GM21390 (cell line): ENCODE data around the gene CKAP5.

Source experiments
- ATAC-seq: cut with Tn5 transposase; IDR thresholded peaks from one replicate; pipeline ENCODE4 v1.9.1; 2021; ENCODE audit not compliant: unreplicated experiment

The CKAP5 gene

GRCh38 chr11:46776878-46777277, 69.2 kb downstream of the CKAP5 start:
- no peak for ATAC-seq

GRCh38 chr11:46769636-46770221, 76.4 kb downstream of the CKAP5 start:
- ATAC-seq: no peak

- no peak for ATAC-seq
These were observed 79.4 kb downstream of the CKAP5 start for GRCh38 chr11:46766656-46767055.

- no peak for ATAC-seq
These were observed 83.8 kb downstream of the CKAP5 start for GRCh38 chr11:46762248-46762647.

- no peak for ATAC-seq
These were observed 84.3 kb downstream of the CKAP5 start for GRCh38 chr11:46761807-46762206.

GRCh38 chr11:46760429-46761128, 85.5 kb downstream of the CKAP5 start:
- ATAC-seq: no peak

- no peak for ATAC-seq
These were observed 86.9 kb downstream of the CKAP5 start for GRCh38 chr11:46759196-46759595.

- no peak for ATAC-seq
These were observed 90.1 kb downstream of the CKAP5 start for GRCh38 chr11:46755962-46756361.

GRCh38 chr11:46747150-46747549, 98.9 kb downstream of the CKAP5 start:
- ATAC-seq: no peak

- no peak for ATAC-seq
These were observed 100.1 kb downstream of the CKAP5 start for GRCh38 chr11:46745995-46746394.

GRCh38 chr11:46745328-46745727, 100.8 kb downstream of the CKAP5 start:
- ATAC-seq: no peak

- ATAC-seq: no peak
These were observed 102.3 kb downstream of the CKAP5 start for GRCh38 chr11:46743693-46744339.

- ATAC-seq: no peak
These were observed 103.0 kb downstream of the CKAP5 start for GRCh38 chr11:46743043-46743442.

- ATAC-seq: no peak
These were observed 104.2 kb downstream of the CKAP5 start for GRCh38 chr11:46741600-46742484.

GRCh38 chr11:46738887-46739286, 107.2 kb downstream of the CKAP5 start:
- ATAC-seq: no peak

- no peak for ATAC-seq
These were observed 108.4 kb downstream of the CKAP5 start for GRCh38 chr11:46737699-46738098.

GRCh38 chr11:46736615-46737014, 109.5 kb downstream of the CKAP5 start:
- ATAC-seq: no peak

GRCh38 chr11:46736146-46736545, 109.9 kb downstream of the CKAP5 start:
- ATAC-seq: no peak

- ATAC-seq: no peak
These were observed 112.8 kb downstream of the CKAP5 start for GRCh38 chr11:46733234-46733633.

- no peak for ATAC-seq
These were observed 114.5 kb downstream of the CKAP5 start for GRCh38 chr11:46731545-46731944.
